K562 (cell line): ENCODE measurements around the gene TPRG1L. TPM values are rescaled to one million over a fixed set of nuclear protein-coding genes. Genes with fewer than 3 reads are reported as not detected.

Source experiments
- AFF4 ChIP-seq: sonication (generic); formaldehyde crosslinking; IDR thresholded peaks from 2 replicates; pipeline ENCODE4 v1.8.0; 2023; ENCODE audit warnings: mild to moderate bottlenecking, missing genetic modification reagents
- ARNT ChIP-seq, 2 experiments: fragments of 450-650 bp; IDR thresholded peaks; 2 replicates each; pipeline ENCODE4 v1.6.1; 2016; ENCODE audit warnings: mild to moderate bottlenecking in 1 of 2
- CHAMP1 ChIP-seq: fragments of 450-650 bp; IDR thresholded peaks from 2 replicates; pipeline ENCODE4 v1.6.1; 2016; ENCODE audit warnings: mild to moderate bottlenecking
- E2F8 ChIP-seq: fragments of 450-650 bp; IDR thresholded peaks from 2 replicates; pipeline ENCODE4 v1.7.1; 2018; ENCODE audit warnings: mild to moderate bottlenecking, low read depth; ENCODE audit not compliant: partially characterized antibody
- ETS1 ChIP-seq: conservative IDR thresholded peaks from 2 replicates; pipeline ENCODE4 v1.6.1; 2011; ENCODE audit warnings: low read depth, mild to moderate bottlenecking, low read length; ENCODE audit not compliant: control insufficient read depth
- FOXJ3 ChIP-seq: sonication (generic); formaldehyde crosslinking; IDR thresholded peaks from 2 replicates; pipeline ENCODE4 v1.4.0; 2020; ENCODE audit warnings: mild to moderate bottlenecking, missing genetic modification reagents
- HDGF ChIP-seq: fragments of 450-650 bp; IDR thresholded peaks from 2 replicates; pipeline ENCODE4 v1.6.1; 2016
- PHB ChIP-seq: fragments of 250-450 bp; sonication (Bioruptor Pico); IDR thresholded peaks from 2 replicates; pipeline ENCODE4 v1.5.0; 2021
- SMARCA5 ChIP-seq: fragments of 450-650 bp; IDR thresholded peaks from 2 replicates; pipeline ENCODE4 v1.6.1; 2016
- SMC3 ChIP-seq: conservative IDR thresholded peaks from 2 replicates; pipeline ENCODE4 v1.6.1; 2011; ENCODE audit warnings: low read depth, low read length, improper control_type of control experiment; ENCODE audit not compliant: insufficient read depth
- SRSF1 ChIP-seq: fragments of 200-400 bp; formaldehyde crosslinking; IDR thresholded peaks from 2 replicates; pipeline ENCODE4 v1.6.1; 2017; ENCODE audit warnings: mild to moderate bottlenecking, low read depth, low read length, moderate library complexity
- SRSF3 ChIP-seq: fragments of 200-400 bp; formaldehyde crosslinking; IDR thresholded peaks from 2 replicates; pipeline ENCODE4 v1.6.1; 2016; ENCODE audit warnings: mild to moderate bottlenecking, low read length, moderate library complexity; ENCODE audit not compliant: insufficient read depth
- STAT5A ChIP-seq: IDR thresholded peaks from 2 replicates; pipeline ENCODE4 v1.6.1; 2012; ENCODE audit warnings: low read length, inconsistent platforms, borderline replicate concordance
- TFAP4 ChIP-seq: sonication (generic); formaldehyde crosslinking; IDR thresholded peaks from 2 replicates; pipeline ENCODE4 v1.8.0; 2022; ENCODE audit warnings: missing genetic modification reagents, mild to moderate bottlenecking, moderate library complexity, borderline replicate concordance
- ZNF184 ChIP-seq: sonication (generic); formaldehyde crosslinking; IDR thresholded peaks from 2 replicates; pipeline ENCODE4 v1.5.0; 2020; ENCODE audit warnings: missing genetic modification reagents
- polyA plus RNA-seq, 8 experiments: library from polyadenylated mRNA; depleted of rRNA in 4 of 8; stranded (reverse) in 5 of 8; unstranded in 3 of 8; fragments of >200 nt; fragmentation: Nextera tagmentation in 2 of 8; fragmentation: Illumina TruSeq in 1 of 8; extraction: Ambion mirVana in 2 of 8; extraction: Trizol in 1 of 8; gene quantifications; 2 replicates each; pipeline versions ENCODE4 v1.2.1 to v1.2.3, GENCODE V29; 2011 to 2014; ENCODE audit warnings: inconsistent platforms in 1 of 8, missing spikeins in 1 of 8
- total RNA-seq, 7 experiments: library from RNA; depleted of rRNA in 6 of 7; stranded (reverse); fragments of >200 nt in 6 of 7; fragmentation: Illumina TruSeq in 2 of 7; extraction: Trizol in 2 of 7; gene quantifications; 2 replicates each; pipeline versions ENCODE4 v1.2.1 to v1.2.3, GENCODE V29; 2011 to 2021; ENCODE audit warnings: low replicate concordance in 1 of 7

The TPRG1L gene
- total and polyA plus RNA-seq, 9 of the 15 experiments (the other 6 are each of a cell fraction or from before 2014, with no cell fraction given): 1.6 to 11.0 (median 6.2) TPM

GRCh38 chr1:3625151-3625907 lies 514 bp downstream of the TPRG1L start (continued):
- TF ChIP-seq CHAMP1 (no peak), SMC3 (0 out of 2 replicates have a peak, but pooled peaks have one; percentile 3), HDGF (no peak), AFF4 (CRISPR knock-in tag) (no peak), SRSF1 (no peak), PHB (CRISPR knock-in tag) (no peak), ZNF184 (no peak), TFAP4 (CRISPR knock-in tag) (peak; percentile 52; the same call in 1 of the 2 replicates), SRSF3 (no peak), ARNT (IDR thresholded peaks at IDR 0.05) (no peak), ETS1 (no peak), SMARCA5 (no peak), FOXJ3 (CRISPR knock-in tag) (no peak), STAT5A (peak; percentile 56; the same call in 1 of the 2 replicates), E2F8 (no peak)
